Smooth muscle cell (in vitro differentiated cells): Measurements from ENCODE around the gene ZBTB20. TPM values are rescaled to one million over a fixed set of nuclear protein-coding genes. Genes with fewer than 3 reads are reported as not detected.

Source experiments
- DNase-seq: peaks from one replicate; lab custom pipeline; 2025; ENCODE audit not compliant: unreplicated experiment; lab: John Stamatoyannopoulos, UW
- H2AFZ ChIP-seq: fragments of 200-600 bp; sonication (generic); 2 replicates; pipeline ENCODE4 v1.6.0; 2016; ENCODE audit warnings: antibody characterized with exemption, low read depth, mild to moderate bottlenecking
- H3F3A ChIP-seq: fragments of 200-600 bp; sonication (generic); 2 replicates; pipeline ENCODE4 v1.6.0; 2017; ENCODE audit warnings: antibody characterized with exemption, low read depth
- H3K27ac ChIP-seq: fragments of 200-600 bp; sonication (generic); 2 replicates; pipeline ENCODE4 v1.5.1; 2016; ENCODE audit warnings: low read depth, mild to moderate bottlenecking
- H3K27me3 ChIP-seq: fragments of 200-600 bp; sonication (generic); 2 replicates; pipeline ENCODE4 v1.6.1; 2016; ENCODE audit warnings: low read depth, mild to moderate bottlenecking
- H3K36me3 ChIP-seq: fragments of 200-600 bp; sonication (generic); 2 replicates; pipeline ENCODE4 v1.5.1; 2016; ENCODE audit warnings: low read depth
- H3K4me1 ChIP-seq: fragments of 200-600 bp; sonication (generic); 2 replicates; pipeline ENCODE4 v1.5.1; 2016; ENCODE audit warnings: low read depth
- H3K4me2 ChIP-seq: fragments of 200-600 bp; sonication (generic); 2 replicates; pipeline ENCODE4 v1.6.0; 2016; ENCODE audit warnings: mild to moderate bottlenecking
- H3K4me3 ChIP-seq: fragments of 200-600 bp; sonication (generic); 2 replicates; pipeline ENCODE4 v1.5.1; 2016; ENCODE audit warnings: mild to moderate bottlenecking
- H3K79me2 ChIP-seq: fragments of 200-600 bp; sonication (generic); 2 replicates; pipeline ENCODE4 v1.6.0; 2016; ENCODE audit warnings: low read depth, mild to moderate bottlenecking
- H3K9ac ChIP-seq: fragments of 200-600 bp; sonication (generic); 2 replicates; pipeline ENCODE4 v1.6.0; 2016; ENCODE audit warnings: low read depth
- H3K9me3 ChIP-seq: fragments of 200-600 bp; sonication (generic); replicated peaks from 2 replicates; pipeline ENCODE4 v1.5.1; 2016; ENCODE audit warnings: low read depth
- H4K20me1 ChIP-seq: fragments of 200-600 bp; sonication (generic); 2 replicates; pipeline ENCODE4 v1.6.0; 2016; ENCODE audit warnings: low read depth
- WGBS: methylation state at CpG from one replicate; pipeline ENCODE4 v1.1.7; 2016; ENCODE audit warnings: low lambda C conversion rate; 5-methylcytosine and 5-hydroxymethylcytosine counted together
- polyA plus RNA-seq: library from polyadenylated mRNA; unstranded; fragments of >200 nt; fragmentation: Nextera tagmentation; extraction: Ambion mirVana; gene quantifications from 2 replicates; pipeline ENCODE4 v1.2.1, GENCODE V29; 2016
- total RNA-seq: library from RNA; depleted of rRNA; stranded (reverse); fragments of >200 nt; gene quantifications from 2 replicates; pipeline ENCODE4 v1.2.3, GENCODE V29; 2014
- TF ChIP-seq, protein P1 (sequence below): fragments of 200-600 bp; sonication (generic); IDR thresholded peaks from 2 replicates; pipeline ENCODE4 v1.5.1; 2017; ENCODE audit warnings: borderline replicate concordance, mild to moderate bottlenecking, antibody characterized with exemption; ENCODE audit not compliant: insufficient read depth, poor library complexity, severe bottlenecking

Gene ZBTB20
- total and polyA plus RNA-seq, 2 experiments from 2014 or later = 4.9 to 6.8 TPM

DNA sequence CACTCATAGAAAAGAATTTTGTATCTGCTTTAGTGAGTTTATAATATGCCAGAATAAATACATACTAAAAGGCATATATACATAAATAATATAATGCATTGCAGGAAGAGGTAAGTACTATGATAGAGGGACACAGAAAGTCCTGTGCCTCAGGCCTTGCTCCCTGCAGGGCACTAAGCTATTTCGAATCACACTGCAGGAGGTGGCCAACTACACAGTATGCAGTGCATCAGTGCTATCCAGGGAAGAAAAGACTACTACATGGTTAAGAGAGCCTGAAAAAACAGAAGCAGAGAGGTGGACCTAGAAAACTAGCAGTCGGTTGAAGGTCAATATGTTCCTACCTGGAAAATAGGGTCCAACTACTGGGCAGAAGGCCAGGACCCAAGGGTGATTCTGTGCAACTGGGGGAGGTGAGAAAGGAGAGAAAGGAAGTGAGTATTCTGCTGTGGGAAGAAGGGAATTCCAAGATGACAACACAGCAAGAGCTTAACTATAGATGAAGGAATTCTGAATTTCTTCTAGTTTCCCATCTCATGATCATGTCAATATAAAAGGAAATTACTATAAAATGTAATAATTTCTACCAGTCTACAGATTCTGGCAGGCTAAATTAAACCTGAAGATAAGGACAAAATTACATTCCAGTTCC lies 218.0 kb downstream of the ZBTB20 start:
- WGBS = 87% methylated on average over 2 of the region's 2 CpGs
- no peak overlapping the region for H3K4me2 ChIP-seq
- H3K79me2 ChIP-seq = no peaks in the 10 kb centered on the region
- H3K4me1 ChIP-seq = no peaks in the 10 kb centered on the region
- H3F3A ChIP-seq = no peaks in the 10 kb centered on the region
- H3K27me3 ChIP-seq = no peaks in the 10 kb centered on the region
- no peaks in the 10 kb centered on the region for H3K9me3 ChIP-seq
- no peak overlapping the region for H3K9ac ChIP-seq
- H4K20me1 ChIP-seq = no peaks in the 10 kb centered on the region
- no peaks in the 10 kb centered on the region for H3K36me3 ChIP-seq
- DNase-seq = no peak
- no peak overlapping the region for H2AFZ ChIP-seq
- no peak overlapping the region for H3K4me3 ChIP-seq
- H3K27ac ChIP-seq = no peak overlapping the region
- TF ChIP-seq, protein P1, sequence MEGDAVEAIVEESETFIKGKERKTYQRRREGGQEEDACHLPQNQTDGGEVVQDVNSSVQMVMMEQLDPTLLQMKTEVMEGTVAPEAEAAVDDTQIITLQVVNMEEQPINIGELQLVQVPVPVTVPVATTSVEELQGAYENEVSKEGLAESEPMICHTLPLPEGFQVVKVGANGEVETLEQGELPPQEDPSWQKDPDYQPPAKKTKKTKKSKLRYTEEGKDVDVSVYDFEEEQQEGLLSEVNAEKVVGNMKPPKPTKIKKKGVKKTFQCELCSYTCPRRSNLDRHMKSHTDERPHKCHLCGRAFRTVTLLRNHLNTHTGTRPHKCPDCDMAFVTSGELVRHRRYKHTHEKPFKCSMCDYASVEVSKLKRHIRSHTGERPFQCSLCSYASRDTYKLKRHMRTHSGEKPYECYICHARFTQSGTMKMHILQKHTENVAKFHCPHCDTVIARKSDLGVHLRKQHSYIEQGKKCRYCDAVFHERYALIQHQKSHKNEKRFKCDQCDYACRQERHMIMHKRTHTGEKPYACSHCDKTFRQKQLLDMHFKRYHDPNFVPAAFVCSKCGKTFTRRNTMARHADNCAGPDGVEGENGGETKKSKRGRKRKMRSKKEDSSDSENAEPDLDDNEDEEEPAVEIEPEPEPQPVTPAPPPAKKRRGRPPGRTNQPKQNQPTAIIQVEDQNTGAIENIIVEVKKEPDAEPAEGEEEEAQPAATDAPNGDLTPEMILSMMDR = no peak

- H3K9ac ChIP-seq = no peak overlapping the region
- H3K36me3 ChIP-seq = no peaks in the 10 kb centered on the region
- H4K20me1 ChIP-seq = no peaks in the 10 kb centered on the region
- no peak overlapping the region for H3K4me3 ChIP-seq
- H3K4me1 ChIP-seq = peaks cover 13% of the 10 kb centered on the region
- no peak overlapping the region for H2AFZ ChIP-seq
- TF ChIP-seq, protein P1 = no peak
- no peaks in the 10 kb centered on the region for H3K27me3 ChIP-seq
- no peak for DNase-seq
- no peak overlapping the region for H3K4me2 ChIP-seq
- H3K27ac ChIP-seq = no peak overlapping the region
- H3K79me2 ChIP-seq = no peaks in the 10 kb centered on the region
- 56% methylated on average over 3 of the region's 3 CpGs for WGBS
- H3K9me3 ChIP-seq = no peaks in the 10 kb centered on the region
- H3F3A ChIP-seq = no peaks in the 10 kb centered on the region
Observed at GRCh38 chr3:114904633-114905032, 242.5 kb downstream of the ZBTB20 start.

DNA sequence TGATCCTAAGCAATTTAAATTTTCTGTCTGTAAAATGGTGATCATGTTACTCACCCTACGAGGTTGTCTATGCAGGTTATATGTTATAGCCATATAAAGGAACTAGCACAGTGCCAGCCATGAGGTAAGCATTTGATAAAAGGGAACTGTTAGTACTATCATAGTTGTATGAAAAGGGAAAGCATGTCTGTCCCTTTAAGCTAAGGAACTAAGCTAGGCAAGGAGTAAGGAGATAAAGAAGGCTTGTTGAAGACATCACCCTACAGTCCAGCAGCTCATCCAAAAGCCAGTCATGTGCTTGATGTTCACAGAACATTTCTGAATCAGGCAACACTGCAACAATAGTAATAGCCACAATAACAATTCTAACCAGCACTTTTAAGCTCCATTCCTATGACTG lies 243.9 kb downstream of the ZBTB20 start:
- H3F3A ChIP-seq = no peaks in the 10 kb centered on the region
- no peak overlapping the region for H3K9ac ChIP-seq
- no peak overlapping the region for H3K4me3 ChIP-seq
- no peaks in the 10 kb centered on the region for H4K20me1 ChIP-seq
- no peaks in the 10 kb centered on the region for H3K9me3 ChIP-seq
- no peaks in the 10 kb centered on the region for H3K36me3 ChIP-seq
- TF ChIP-seq, protein P1 = no peak
- no peak overlapping the region for H2AFZ ChIP-seq
- H3K27me3 ChIP-seq = no peaks in the 10 kb centered on the region
- DNase-seq = no peak
- no peak overlapping the region for H3K4me2 ChIP-seq
- H3K27ac ChIP-seq = no peak overlapping the region
- no peaks in the 10 kb centered on the region for H3K79me2 ChIP-seq
- peaks cover 13% of the 10 kb centered on the region for H3K4me1 ChIP-seq
- WGBS = 93% methylated on average over 1 of the region's 1 CpG

DNA sequence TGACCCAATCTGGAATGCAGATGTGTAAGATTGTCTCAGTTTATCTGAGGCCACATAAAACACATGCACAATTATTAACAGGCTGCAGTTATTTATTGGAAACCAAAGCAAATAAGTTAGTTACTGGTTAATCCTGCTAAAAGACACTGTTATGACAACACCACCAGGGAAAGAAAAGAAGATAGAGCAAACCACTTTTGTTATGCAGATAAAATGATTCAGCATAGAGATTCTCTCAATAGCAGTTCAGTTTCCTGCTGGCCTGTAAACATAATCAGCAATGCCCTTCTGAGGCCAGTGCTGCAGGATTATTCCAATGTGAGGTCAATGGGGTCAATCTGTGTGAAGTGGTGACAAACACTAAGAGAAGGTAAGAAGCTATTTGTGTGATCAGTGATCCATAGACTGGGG lies 244.4 kb downstream of the ZBTB20 start:
- Histone ChIP-seq H3K4me3 (no peak overlapping the region), H3F3A (no peaks in the 10 kb centered on the region), H3K9me3 (no peaks in the 10 kb centered on the region), H3K4me2 (no peak overlapping the region), H3K79me2 (no peaks in the 10 kb centered on the region), H3K9ac (no peak overlapping the region), H3K27ac (no peak overlapping the region), H3K27me3 (no peaks in the 10 kb centered on the region), H4K20me1 (no peaks in the 10 kb centered on the region), H3K4me1 (peaks cover 13% of the 10 kb centered on the region), H3K36me3 (no peaks in the 10 kb centered on the region), H2AFZ (no peak overlapping the region)
- TF ChIP-seq, protein P1 = no peak
- DNase-seq = no peak
